ENCODE results near the gene NCBP2. TPM values are rescaled to one million over a fixed set of nuclear protein-coding genes. Genes with fewer than 3 reads are reported as not detected.

The NCBP2 gene
- 49.2 and 49.6 TPM in 2 replicates for total RNA-seq

GRCh38 chr3:196942226-196942914 lies at the start of gene NCBP2:
Gene NCBP2, minus strand, starts transcription at chr3:196942528. Its CDS starts 25 bp downstream, at chr3:196942503.

GRCh38 chr3:196968233-196969133 lies 26.2 kb upstream of the NCBP2 start, which contains the start of gene PIGZ:
Gene PIGZ, minus strand, starts transcription at chr3:196968833. Its CDS starts 16,802 bp downstream, at chr3:196952031.

Other genes starting within 250 kb of the NCBP2 start
- 1.3 and 2.3 TPM in 2 replicates for gene CEP19, start 230.3 kb downstream of the NCBP2 start, total RNA-seq
- 13.7 and 23.8 TPM in 2 replicates for gene PIGX, start 230.2 kb downstream of the NCBP2 start, total RNA-seq
- gene PAK2, start 202.7 kb downstream of the NCBP2 start, total RNA-seq: 67.6 and 72.5 TPM in 2 replicates
- 42.5 and 54.0 TPM in 2 replicates for gene SENP5, start 74.6 kb downstream of the NCBP2 start, total RNA-seq
- 6.0 and 6.2 TPM in 2 replicates for gene PIGZ, start 26.3 kb upstream of the NCBP2 start, total RNA-seq
- 2.0 and 5.3 TPM in 2 replicates for gene MELTF, start 87.3 kb upstream of the NCBP2 start, total RNA-seq

Data from vein endothelial cell (primary cell).